Glutamatergic neuron (in vitro differentiated cells): ENCODE measurements around the gene RABL6. TPM values are rescaled to one million over a fixed set of nuclear protein-coding genes. Genes with fewer than 3 reads are reported as not detected.

ENCODE experiments used
- DNase-seq: peaks from one replicate; pipeline ENCODE4 v3.0.0; 2022
- H3K27ac Mint-ChIP-seq: one replicate; pipeline ENCODE4 v1.8.0; 2020; ENCODE audit warnings: mild to moderate bottlenecking, mixed read lengths, inconsistent platforms; ENCODE audit not compliant: unreplicated experiment
- H3K27me3 Mint-ChIP-seq: one replicate; pipeline ENCODE4 v1.8.0; 2020; ENCODE audit warnings: mild to moderate bottlenecking, moderate library complexity, mixed read lengths, inconsistent platforms; ENCODE audit not compliant: unreplicated experiment
- H3K36me3 Mint-ChIP-seq: one replicate; pipeline ENCODE4 v1.8.0; 2020; ENCODE audit warnings: mild to moderate bottlenecking, mixed read lengths, inconsistent platforms; ENCODE audit not compliant: unreplicated experiment
- H3K4me1 Mint-ChIP-seq: one replicate; pipeline ENCODE4 v1.8.0; 2020; ENCODE audit warnings: mild to moderate bottlenecking, low read depth, mixed read lengths, inconsistent platforms; ENCODE audit not compliant: unreplicated experiment
- H3K4me3 Mint-ChIP-seq: one replicate; pipeline ENCODE4 v1.8.0; 2020; ENCODE audit warnings: mild to moderate bottlenecking, mixed read lengths, inconsistent platforms; ENCODE audit not compliant: unreplicated experiment
- H3K9me3 Mint-ChIP-seq: one replicate; pipeline ENCODE4 v1.8.0; 2020; ENCODE audit warnings: mild to moderate bottlenecking, moderate library complexity, mixed read lengths, inconsistent platforms; ENCODE audit not compliant: unreplicated experiment
- total RNA-seq: library from RNA; stranded (reverse); fragmentation: NEBNext Ultra II Directional; extraction: Animal tissue kit (Norgen Biotek cat#: 25700); gene quantifications from one replicate; pipeline ENCODE4 v1.2.1, GENCODE V29; 2021; ENCODE audit not compliant: unreplicated experiment
- TF ChIP-seq, protein P1 (sequence below): fragments of 200-600 bp; sonication (generic); IDR thresholded peaks from one replicate; pipeline ENCODE4 v1.5.0; 2021; ENCODE audit not compliant: partially characterized antibody, unreplicated experiment

Gene RABL6
- total RNA-seq, 1 donor from 2014 or later, result 149 TPM

DNA sequence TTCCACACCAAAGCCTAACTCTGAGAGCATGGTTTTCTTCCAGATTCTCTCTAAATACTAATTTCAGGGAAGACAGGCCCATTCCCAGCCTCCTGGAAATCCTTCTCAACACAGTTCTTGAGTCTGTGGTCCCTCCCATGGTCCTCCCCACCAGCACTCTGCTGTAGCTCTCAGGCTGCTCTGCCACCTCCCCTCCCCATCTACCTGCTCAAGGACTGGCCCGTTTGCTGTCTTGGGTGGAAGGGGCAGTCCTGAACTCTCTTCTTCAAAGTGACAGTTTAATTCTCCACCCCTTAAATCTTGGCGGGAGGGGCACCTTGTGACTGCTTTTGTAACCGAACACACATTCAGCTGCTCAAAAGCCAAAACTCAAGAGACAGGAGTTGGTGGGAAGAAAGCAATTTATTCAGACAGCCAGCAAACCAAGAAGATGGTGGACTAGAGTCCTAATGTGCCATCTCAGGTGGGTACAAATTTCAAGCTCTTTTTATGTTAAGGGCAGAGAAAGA, 35.8 kb upstream of the RABL6 start:
- H3K27ac Mint-ChIP-seq, result no peak overlapping the region
- no peak overlapping the region for H3K4me3 Mint-ChIP-seq
- peaks cover 1% of the 10 kb centered on the region for H3K36me3 Mint-ChIP-seq
- TF ChIP-seq, protein P1, sequence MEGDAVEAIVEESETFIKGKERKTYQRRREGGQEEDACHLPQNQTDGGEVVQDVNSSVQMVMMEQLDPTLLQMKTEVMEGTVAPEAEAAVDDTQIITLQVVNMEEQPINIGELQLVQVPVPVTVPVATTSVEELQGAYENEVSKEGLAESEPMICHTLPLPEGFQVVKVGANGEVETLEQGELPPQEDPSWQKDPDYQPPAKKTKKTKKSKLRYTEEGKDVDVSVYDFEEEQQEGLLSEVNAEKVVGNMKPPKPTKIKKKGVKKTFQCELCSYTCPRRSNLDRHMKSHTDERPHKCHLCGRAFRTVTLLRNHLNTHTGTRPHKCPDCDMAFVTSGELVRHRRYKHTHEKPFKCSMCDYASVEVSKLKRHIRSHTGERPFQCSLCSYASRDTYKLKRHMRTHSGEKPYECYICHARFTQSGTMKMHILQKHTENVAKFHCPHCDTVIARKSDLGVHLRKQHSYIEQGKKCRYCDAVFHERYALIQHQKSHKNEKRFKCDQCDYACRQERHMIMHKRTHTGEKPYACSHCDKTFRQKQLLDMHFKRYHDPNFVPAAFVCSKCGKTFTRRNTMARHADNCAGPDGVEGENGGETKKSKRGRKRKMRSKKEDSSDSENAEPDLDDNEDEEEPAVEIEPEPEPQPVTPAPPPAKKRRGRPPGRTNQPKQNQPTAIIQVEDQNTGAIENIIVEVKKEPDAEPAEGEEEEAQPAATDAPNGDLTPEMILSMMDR, result no peak
- H3K9me3 Mint-ChIP-seq, result peaks cover 3% of the 10 kb centered on the region
- peaks cover 9% of the 10 kb centered on the region for H3K27me3 Mint-ChIP-seq
- DNase-seq, result no peak
- H3K4me1 Mint-ChIP-seq, result peaks cover under 1% of the 10 kb centered on the region

DNA sequence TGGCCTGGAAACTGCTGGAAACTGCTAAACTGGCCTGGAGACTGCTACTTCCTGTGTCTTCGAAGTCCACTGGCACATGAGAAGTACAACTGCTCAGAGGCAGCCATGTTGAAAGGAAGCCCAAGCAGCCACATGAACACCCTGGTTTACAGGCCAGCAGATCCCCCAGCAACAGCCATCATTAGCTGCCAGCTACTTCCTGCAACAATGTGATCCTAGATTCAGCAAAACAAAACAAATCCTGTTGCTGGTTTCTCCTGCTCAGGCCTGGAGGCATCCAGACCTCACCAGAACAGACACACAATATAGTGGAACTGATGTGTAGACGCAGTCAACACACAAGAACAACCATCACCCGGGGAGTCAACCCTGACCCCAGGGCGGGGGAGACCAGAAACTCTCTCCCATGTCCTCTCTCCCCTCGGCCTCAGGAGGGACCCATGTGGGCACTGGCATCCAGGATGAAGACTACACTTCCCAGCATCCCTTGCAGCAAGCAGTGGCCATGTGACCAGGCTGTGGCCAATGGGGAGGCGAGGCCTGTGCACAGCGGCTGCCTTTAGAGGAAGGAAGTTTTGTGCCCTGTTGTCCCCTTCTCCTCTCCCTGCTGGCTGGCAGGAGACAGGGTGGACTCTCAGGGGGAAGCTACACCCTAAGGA, 34.2 kb upstream of the RABL6 start:
- no peak overlapping the region for H3K27ac Mint-ChIP-seq
- TF ChIP-seq, protein P1, result no peak
- no peak overlapping the region for H3K4me3 Mint-ChIP-seq
- no peak for DNase-seq
- H3K9me3 Mint-ChIP-seq, result peaks cover 8% of the 10 kb centered on the region
- peaks cover 19% of the 10 kb centered on the region for H3K27me3 Mint-ChIP-seq
- peaks cover 12% of the 10 kb centered on the region for H3K36me3 Mint-ChIP-seq
- no peaks in the 10 kb centered on the region for H3K4me1 Mint-ChIP-seq

DNA sequence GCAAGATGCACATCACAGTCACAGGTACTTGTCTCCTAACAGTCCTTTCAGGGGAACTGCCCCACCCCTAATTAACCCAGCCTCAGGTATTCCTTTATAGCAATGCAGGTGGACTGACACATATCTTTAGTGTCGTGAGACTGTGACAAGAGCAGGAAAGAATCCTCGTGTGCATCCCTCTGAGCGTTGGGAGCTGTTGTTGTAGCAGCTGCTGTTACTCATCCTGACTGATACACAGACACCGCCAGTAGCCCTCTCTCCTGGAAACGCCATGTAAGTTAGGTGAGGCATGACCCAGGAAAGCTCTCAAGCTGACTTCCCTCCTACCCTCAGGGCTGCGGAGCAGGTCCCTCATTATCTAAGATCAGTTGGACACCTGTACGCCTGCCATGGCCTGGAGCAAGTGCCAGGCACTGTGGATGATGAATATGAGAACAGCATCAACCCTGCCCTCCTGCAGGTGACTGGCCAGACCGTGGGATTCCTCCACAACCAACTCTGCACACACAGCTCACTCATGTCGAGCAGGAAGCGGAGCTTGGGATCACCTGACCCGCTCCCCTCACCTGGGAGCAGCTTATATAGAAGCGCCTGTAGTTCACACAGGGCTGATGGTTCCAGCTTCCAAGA, 33.2 kb upstream of the RABL6 start:
- Mint-ChIP-seq H3K9me3 (peaks cover 15% of the 10 kb centered on the region), H3K36me3 (peaks cover 20% of the 10 kb centered on the region), H3K4me1 (no peaks in the 10 kb centered on the region), H3K27ac (no peak overlapping the region), H3K4me3 (no peak overlapping the region), H3K27me3 (peaks cover 27% of the 10 kb centered on the region)
- TF ChIP-seq, protein P1, result no peak
- DNase-seq, result no peak

DNA sequence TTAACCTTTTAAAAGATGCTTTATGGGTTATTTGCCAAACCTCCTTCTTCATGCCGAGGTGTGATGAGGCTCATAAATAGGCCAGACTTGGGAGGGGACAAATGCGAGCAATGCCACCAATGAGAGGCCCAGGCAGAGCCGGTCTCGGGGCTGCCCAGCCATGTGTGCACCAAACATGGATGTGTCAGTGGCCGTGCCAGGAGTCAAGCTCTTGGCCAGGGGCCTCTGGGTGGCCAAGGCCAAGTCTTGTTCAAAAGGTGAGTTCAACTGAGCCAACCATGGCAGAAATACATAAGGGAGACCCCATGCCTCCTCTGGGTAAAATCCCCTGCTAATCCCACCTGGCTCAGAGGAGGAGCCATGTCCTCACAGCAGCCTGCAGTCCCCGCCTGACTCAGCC, 32.6 kb upstream of the RABL6 start:
- peaks cover 1% of the 10 kb centered on the region for H3K4me1 Mint-ChIP-seq
- H3K4me3 Mint-ChIP-seq, result no peak overlapping the region
- H3K27ac Mint-ChIP-seq, result no peak overlapping the region
- peaks cover 17% of the 10 kb centered on the region for H3K9me3 Mint-ChIP-seq
- TF ChIP-seq, protein P1, result no peak
- no peak for DNase-seq
- peaks cover 20% of the 10 kb centered on the region for H3K36me3 Mint-ChIP-seq
- peaks cover 28% of the 10 kb centered on the region for H3K27me3 Mint-ChIP-seq

DNA sequence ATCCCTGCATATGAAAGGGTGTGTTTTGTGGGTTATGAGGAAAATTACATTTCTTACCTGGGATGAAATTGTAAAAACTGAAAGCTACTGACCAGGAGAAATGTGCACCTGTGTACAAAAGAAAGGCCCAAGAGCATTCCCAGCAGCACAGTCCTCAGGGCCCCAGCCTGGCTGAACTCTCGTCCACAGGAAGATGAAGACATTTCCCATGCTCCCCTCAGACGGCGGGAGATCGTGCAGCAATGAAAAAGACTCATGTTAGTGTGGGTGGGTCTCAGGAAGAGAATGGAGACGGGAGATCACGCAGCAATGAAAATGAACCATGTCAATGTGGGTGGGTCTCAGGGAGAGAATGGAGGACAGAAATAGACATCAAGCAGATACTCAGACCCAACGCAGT, 30.8 kb upstream of the RABL6 start:
- DNase-seq, result no peak
- Mint-ChIP-seq H3K27me3 (peaks cover 28% of the 10 kb centered on the region), H3K27ac (no peak overlapping the region), H3K36me3 (peaks cover 20% of the 10 kb centered on the region), H3K4me3 (no peak overlapping the region), H3K9me3 (peaks cover 17% of the 10 kb centered on the region), H3K4me1 (peaks cover 4% of the 10 kb centered on the region)
- TF ChIP-seq, protein P1, result no peak
